ENCODE data around the gene ZMYND8.

Gene ZMYND8

DNA sequence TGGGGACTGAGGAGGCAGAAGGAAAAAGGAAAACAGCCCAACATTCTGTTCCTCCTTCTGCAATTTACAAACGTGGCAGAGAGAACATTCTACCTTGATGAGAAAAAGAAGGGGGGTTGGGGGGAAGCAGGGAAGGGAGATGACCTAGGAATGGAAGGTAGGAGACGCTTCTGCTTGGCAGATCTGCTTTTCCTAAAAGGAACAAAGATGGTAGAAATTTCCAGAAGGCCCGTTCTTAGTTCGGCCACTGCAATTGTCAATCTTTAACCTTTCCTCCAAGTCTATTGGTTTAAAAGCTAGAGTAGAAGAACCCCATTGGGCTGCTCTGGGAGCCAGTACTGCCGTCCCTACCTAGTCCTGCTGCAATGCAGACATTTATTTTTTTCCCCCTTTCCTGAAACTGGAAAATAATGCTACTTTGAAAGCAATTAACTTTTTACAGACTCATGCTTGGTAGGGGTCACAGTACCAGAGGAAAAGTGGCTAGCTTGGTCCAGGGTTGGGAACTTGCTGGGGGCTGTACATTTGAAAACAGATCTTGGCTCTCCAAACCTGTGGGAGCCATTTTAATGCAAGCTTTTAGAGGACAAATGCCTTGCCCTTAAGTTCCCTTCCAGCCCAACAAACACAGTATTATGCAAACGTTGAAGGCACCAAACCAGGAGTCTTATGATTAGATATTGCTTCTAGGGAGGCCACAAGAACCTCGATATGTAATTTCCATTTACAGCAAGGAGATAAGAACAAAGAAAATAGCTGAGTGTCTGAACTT lies 2.6 kb downstream of the ZMYND8 start:
- peak in 4 of 51 donors; percentile 20 to 82 (median 42) for DNase-seq

DNA sequence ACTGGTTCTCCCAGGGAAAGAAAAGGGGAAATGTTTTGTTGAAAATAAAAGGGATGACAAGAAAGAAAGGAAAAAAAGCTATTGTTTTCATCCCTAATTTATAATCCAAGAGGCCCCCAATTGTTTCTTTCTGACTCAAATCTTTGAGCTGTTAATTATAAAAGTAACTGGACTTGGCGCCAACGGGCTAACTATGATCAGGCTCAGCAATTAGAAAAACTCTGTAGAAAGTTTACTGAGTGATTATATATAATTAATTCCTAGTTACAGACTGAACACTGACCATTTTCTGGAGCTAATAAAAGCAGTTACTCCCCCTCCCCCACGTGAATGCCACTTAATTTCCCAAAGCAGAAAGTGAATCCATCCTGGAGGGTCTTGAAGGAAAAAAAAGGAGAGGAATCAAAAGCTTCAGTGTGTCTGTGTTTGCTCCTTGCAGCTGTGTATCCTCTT lies 3.2 kb downstream of the ZMYND8 start:
- peak in 1 of 51 donors; percentile 82 for DNase-seq

DNA sequence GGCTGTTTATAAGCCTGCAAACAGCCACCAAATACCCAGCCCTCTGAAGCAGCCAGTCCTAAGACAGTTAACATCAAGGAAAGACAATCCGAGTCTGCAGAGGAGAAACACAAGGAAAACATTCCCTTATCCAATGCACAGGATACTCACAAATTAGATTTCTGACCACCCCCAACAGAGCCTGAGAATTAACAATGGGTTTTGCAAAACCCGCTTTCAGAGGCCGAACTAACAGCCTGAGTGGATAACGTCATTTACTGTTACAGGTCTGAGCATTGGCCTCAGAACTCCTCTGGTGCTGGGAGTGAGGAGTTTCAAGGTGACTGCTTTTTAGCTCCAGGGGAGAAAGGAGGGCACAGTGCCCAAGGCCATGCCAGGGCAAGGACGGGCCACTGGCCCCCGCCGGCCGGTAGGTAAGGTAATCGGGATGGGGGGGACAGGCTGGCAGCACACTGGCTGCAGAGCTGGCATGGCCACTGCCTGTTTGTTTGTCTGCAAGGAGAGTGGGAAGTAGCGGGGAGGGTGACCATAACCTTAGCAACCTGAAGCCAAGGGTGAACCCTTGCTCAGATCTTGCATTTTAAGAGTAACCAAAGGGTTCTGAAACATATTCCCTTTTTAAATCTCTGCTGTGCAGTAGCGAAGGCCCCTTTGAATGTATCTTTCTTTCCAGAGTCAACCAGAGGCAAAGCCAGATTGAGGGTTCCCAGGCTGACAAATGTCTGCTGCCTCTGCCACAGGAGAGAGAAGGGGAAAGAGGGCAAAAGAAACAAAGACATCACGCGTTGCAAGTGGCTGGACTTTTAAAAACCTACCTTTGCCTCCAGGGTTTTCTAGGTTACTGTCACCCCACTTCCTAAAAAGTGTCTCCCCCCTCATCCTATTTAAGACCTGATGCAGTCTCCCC lies 3.9 kb downstream of the ZMYND8 start:
- DNase-seq: peak in 41 of 51 donors; percentile 11 to 90 (median 45)

DNA sequence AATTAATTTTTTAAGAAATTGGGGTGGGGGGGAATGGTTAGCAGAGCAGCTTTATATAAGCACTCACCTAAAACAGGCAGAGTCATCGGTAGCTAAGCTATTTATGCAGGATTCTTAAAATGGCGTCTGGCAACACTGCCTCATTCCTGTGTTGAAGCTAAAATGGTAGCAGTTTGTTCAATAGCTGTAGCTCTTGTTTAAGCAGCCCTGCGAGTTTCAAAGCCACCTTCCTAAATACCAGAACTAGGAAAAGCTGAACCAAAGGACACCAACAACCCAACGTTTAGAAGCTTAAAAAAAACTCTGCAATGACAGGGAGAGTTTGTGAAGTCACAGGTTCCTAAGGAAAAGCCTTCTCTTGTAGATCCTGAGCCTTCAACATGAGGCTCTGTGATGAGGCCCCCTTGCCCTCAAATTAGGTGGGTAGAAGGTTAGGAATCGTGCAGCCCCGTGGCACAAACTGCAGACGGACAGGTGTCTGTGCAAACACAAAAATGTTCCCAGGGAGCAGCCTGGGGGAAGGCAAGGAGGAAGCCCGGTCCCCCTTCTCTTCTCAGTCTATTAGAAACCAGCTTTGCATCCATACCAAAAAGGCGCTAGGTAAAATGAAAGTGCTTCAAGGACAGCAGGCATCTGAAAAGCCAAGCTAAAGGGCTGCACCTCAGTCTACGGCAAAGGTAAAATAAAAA lies 4.7 kb downstream of the ZMYND8 start:
- peak in 7 of 51 donors; percentile 27 to 87 (median 48) for DNase-seq

DNA sequence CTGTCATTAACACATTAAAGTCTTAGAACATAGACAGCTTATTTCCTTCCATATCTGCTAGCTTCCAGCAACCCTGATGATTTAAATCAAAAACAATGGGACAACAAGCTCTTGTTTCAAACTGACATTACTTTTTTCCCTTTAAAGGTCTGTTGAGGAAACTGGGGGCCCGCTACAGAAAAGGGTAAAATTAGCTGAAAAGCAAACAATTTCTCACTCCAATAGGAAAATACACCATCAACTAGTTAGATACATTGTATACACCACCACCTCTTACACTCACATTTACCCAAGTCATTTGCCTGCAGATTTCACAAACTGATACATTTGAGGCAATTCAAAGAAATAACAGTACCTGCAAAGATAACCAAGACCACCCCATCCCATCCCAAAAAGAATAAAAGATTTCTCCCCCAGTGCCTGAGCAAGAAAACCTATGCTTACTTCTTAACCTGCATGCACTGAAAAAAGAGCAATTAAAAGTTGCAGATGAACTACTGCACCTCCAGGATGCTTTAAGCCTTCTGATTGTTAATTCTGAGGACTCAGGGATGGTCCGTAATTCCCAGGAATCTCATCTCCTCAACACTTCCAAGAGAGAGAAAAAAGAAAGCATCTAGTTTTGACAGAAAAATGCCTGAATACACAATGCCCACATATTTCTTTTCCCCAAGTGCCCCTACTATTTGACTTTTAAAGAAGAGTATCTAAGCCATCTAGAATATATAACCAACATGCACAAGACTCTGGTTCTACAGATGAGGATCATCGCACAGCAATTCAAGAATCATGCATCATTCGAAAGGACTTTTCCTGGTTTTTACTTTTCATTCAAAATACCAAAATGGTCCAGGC lies 5.6 kb downstream of the ZMYND8 start:
- peak in 1 of 51 donors; percentile 74 for DNase-seq

DNA sequence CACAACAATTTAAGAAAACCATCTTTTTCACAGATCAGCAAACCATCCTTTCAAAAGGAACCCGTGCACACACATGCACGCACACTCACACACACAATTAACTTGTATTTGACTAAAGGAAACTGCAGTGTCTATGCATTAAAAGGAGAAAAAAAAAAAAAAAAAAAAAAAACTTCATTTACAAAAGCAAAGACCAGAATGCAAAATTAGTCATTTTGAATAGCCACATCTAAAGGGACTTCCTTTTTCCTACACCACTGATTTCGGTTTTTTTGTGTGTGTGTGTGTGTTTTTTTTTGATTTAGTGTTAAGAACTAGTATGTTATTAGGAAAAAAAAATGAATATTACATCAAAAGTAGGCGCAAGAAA lies 6.3 kb downstream of the ZMYND8 start:
- DNase-seq: no peak

DNA sequence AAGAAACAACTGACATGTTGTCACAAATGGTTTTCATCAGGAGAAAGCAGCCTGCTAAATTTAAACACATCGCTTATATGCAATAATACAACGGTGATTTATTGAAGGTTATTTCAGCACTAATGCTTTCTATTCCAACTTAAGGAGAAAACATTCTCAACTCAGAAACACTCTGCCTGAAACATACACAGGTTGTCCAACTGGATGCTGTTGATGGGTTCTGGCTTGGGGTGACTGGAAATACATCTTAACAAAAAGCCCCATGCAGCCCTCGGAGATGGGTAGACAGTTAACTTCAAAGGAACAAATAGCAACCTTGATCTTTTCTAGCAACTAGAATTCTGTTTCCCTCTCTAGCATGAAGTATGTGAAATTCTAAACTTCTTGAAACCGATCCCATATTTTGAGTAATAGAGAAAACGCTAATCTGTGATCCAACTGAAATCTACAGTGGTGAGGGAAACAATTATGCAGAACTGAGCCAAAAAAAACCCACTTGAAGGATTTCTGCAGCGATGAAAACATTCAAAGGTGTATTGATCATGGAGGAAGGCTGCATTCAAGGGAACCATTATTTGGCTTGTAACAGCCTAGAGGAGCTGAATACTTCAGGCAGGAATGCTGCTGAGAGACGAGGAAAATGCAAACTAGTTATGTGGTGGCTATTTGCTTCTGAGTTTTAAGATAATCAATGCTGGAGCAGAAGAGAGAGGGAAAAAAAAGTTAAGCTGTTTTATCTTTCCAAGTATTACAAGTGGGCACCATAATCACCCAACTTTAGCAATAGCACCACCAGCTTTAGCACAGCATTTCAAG lies 6.9 kb downstream of the ZMYND8 start:
- DNase-seq: peak in 1 of 51 donors; percentile 76

DNA sequence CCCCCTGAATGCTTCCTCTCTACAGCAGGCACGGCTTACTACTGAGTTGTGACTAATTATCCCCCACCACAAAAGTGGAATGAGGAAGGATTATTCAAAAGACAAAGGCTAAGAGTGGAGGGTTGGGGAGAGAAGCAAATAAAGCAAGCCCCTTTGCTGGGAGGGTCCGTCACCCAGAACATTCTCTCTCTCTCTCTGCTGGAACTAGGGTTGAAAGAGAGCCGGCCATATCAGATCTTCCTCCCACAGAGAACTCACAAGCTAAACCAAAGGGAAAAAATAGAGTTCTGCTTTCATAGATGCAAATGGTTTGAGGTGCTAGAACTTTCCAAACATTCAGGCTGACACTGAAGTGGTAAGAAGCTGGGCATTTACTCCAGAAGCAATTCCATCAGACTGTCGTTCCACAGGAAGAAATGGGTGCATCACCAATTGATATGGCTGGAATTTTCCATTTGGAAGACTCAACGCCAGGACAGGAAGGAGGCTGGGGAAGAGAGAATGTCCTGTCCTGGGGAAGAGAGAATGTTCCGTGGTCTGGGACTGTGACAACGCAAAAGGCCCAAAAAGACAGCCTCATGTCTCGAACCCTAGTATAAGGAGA lies 7.9 kb downstream of the ZMYND8 start:
- DNase-seq: peak in 2 of 51 donors; percentile 36 to 50

DNA sequence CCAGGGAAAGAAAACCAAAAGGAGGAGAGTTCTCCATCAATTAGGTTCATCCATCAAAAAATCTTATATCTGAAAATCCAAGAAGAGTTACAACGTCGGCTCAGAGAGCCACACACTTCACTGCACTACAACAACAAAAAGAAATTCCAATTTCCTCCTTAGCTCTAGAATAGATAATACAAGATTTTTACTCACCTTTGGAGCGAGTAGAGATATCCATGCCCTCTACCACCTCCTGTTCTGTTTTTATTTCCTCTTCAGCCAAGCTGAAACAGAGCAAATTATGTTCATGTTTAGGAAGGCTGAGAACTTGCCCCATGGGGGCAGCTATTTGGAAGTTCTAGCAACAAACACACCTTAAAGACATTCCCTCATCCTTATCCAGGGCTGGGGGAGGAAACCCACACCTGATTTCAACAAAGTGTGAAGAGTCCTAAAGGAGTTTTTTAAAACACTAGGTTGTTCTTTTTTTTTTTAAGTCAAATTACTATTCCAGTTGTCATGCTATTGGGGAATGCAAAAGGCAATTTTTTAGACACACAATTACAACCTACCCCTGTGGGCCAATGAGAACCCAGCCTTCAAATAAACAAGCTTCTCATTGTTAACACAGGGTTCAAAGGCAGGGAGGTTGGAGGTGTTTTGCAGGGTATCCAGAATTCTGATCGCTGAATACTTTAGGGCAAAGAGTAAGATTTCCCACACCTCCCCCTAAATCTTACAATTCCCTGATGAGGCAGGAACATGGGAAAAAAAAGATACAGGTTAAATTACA lies 8.7 kb downstream of the ZMYND8 start:
- peak in 1 of 51 donors; percentile 53 for DNase-seq

DNA sequence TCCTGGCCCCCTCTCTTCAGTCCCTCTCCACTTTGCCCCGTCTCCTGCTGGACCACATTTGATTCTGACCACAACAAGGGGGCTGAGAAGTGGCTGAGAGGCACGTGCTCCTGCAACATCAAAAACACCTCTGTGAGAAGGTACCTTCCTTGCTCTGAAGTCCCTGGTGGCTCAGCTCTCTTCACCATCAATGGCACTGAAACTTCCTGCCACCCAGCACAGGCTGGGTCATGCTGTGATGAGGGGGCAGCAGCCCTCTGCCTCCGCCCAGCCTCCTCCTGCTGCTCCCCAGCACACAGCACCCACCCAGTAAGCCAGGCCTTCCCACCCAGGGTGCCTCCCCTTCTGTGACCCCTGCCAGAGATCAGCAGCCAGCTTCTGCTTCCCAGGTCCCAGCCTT lies 10.3 kb downstream of the ZMYND8 start:
- no peak for DNase-seq

DNA sequence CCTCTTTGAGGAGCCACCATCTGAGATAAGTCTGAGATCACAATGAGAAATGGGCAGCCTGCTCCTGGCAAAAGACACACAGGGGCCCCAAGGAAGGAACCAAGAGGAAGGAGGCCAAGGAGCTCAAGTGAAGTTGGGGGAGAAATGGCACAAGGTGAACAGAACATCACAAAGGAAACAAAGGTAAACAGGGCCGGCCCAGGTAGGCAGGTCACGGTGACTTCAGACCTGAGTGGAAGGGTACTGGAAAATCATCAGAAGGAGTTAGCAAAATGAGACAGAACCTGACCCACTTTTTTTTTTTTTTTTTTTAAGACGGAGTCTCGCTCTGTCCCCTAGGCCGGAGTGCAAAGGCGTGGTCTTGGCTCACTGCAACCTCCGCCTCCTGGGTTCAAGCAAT lies 11.3 kb downstream of the ZMYND8 start:
- no peak for DNase-seq

DNA sequence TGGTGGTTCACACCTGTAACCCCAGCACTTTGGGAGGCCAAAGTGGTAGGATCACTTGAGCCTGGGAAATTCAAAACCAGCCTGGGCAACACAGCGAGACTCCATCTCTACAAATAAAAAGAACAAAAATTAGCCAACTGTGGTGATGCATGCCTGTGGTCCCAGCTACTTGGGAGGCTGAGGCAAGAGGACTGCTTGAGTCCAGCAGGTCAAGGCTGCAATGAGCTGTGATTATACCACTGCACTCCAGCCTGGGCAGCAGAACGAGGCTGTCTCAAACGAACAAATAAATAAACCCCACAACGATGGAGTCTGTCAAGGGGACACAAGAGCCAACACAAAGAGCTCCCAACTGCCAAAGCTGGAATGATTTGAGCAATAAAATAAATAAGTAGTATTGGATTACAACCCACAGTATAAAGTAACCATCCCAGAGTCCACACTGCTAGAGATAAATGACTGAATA lies 13.5 kb downstream of the ZMYND8 start:
- no peak for DNase-seq

DNA sequence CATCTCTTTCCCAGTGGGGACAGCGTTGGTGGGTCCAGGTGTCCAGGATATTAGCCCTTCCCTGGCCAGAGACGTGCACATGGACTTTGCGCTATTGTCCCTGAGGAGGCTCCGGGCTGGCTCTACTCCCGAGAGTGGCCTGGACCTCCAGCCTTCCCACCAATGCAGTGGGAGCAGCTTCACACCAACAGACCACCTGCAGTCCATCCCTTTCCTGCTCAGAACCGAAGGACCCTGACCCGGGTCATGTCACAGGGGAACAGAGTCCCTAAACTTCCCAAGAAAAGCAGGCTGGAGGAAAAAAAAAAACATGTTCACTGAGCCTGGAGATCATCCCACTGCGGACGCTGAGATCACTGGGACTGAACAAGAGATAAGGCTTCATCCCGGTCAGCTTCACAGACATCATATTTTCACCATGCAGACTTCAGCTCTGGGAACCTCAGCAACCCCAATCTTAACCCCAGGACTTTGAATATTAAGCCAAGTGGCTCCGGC lies 18.3 kb downstream of the ZMYND8 start:
- no peak for DNase-seq

DNA sequence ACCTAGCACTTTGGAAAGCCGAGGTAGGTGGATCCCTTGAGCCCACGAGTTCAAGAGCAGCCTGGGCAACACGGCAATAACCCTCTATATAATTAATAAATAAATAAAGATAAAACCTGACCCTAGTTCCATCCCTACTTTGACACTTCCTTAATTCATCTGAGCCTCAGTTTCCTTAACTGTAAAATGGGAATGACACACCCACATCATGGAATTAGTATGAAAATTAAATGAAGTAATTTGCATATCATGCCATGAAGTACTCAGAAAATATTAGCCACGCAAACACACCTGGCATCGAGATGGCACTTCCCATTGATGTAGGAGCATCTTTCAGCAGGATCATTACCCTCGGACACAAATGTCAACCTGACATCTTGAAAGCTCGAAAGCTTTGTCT lies 19.1 kb downstream of the ZMYND8 start:
- DNase-seq: no peak

DNA sequence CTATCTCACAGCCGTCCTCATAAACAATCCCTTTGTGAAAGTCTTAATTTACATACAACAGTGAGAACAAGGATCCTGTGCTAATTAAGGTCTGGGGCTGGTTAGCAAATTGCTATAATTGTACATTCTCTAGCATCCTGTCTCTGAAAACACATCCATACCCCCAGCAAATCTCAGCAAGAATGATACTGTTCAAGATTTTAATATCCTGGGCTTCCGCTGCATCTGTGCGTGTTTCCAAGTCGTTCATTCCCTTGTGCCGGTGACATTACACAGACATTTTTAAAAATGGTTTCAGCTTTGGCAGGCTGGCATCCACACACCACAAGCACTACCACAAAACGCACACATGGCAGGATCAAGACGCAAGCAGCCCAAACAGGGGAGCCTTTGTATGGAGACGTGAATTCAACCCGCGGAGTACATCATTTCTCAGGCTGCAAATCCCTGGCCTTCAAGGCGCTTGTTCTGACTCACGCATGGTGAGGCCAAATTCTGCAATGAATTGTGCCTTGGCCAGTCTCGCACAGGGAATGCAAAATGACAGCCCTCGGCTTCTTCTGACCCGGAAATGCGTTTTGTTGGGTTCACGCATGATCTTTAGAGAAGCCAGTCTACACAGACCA lies 20.3 kb downstream of the ZMYND8 start:
- DNase-seq: peak in 46 of 51 donors; percentile 19 to 87 (median 54)

DNA sequence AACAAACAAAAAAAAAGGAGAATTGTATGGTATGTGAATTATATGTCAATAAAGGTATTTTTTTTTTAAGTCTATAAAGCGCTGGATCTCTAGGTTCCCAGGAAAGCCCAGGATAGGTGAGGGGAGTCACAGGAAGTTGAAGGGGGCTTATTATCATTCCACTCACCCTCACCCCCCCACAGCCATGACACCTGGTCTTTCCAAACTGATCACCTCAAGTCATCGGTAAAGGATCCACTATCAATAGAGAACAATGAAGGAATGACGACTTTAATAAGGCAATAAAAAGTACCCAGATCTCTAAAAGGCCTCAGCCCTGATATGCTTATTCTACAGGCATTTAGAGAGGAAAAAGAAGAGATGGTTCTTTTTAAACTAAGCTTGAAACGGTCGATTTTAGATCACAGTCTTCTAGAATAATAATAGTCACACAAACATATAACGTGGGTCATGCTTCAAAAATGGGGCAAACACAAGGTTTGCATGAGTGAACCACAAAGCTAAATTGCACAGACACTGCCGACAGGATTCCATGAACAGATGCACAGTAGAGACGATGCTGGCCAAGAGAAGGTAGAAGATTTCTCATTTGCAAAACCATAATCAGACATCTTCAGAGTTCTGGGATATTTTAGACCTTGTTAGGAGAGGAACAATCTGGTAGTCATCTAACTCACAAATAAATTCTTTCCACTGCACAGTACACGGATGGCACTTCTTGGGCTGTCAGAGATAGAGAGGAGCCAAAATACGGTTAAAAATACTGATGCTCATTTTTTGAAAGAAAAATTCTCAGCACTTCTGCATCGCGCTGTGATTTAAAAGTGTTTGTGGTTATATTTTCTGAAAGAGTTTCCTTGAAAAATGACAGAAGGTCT lies 21.0 kb downstream of the ZMYND8 start:
- DNase-seq: no peak

Measured in hypothalamus (tissue), 51 donors.